BLaER1 treated with 17β-estradiol and CSF1 and Interleukin-3, amounts not matched to agents 10 nM and 100 nM (cell line): Measurements from ENCODE around the gene NRL.

Source experiments
- H3K27ac ChIP-seq, 11 experiments: shearing (Covaris generic); formaldehyde crosslinking; 2 replicates each; pipeline ENCODE4 v1.8.1; 2022
- H3K27me3 ChIP-seq, 11 experiments: shearing (Covaris generic); formaldehyde crosslinking; 2 replicates each; pipeline ENCODE4 v1.8.1; 2022
- H3K36me3 ChIP-seq, 11 experiments: shearing (Covaris generic); formaldehyde crosslinking; 2 replicates each; pipeline ENCODE4 v1.8.1; 2022
- H3K4me1 ChIP-seq, 10 experiments: shearing (Covaris generic); formaldehyde crosslinking; 2 replicates each; pipeline ENCODE4 v1.8.1; 2022
- H3K4me2 ChIP-seq, 11 experiments: shearing (Covaris generic); formaldehyde crosslinking; 2 replicates each; pipeline ENCODE4 v1.8.1; 2022
- H3K4me3 ChIP-seq, 10 experiments: shearing (Covaris generic); formaldehyde crosslinking; 2 replicates each; pipeline ENCODE4 v1.8.1; 2022
- H3K9ac ChIP-seq, 11 experiments: shearing (Covaris generic); formaldehyde crosslinking; 2 replicates each; pipeline ENCODE4 v1.8.1; 2022
- H3K9me3 ChIP-seq, 11 experiments: shearing (Covaris generic); formaldehyde crosslinking; replicated peaks in 1 of 11; 2 replicates each; pipeline ENCODE4 v1.8.1; 2022
- H4K20me1 ChIP-seq, 11 experiments: shearing (Covaris generic); formaldehyde crosslinking; 2 replicates each; pipeline ENCODE4 v1.8.1; 2022
- Cebpa-rat ChIP-seq, 11 experiments: shearing (Covaris generic); IDR thresholded peaks; 2 replicates each; pipeline ENCODE4 v1.8.1; 2022

NRL gene

DNA sequence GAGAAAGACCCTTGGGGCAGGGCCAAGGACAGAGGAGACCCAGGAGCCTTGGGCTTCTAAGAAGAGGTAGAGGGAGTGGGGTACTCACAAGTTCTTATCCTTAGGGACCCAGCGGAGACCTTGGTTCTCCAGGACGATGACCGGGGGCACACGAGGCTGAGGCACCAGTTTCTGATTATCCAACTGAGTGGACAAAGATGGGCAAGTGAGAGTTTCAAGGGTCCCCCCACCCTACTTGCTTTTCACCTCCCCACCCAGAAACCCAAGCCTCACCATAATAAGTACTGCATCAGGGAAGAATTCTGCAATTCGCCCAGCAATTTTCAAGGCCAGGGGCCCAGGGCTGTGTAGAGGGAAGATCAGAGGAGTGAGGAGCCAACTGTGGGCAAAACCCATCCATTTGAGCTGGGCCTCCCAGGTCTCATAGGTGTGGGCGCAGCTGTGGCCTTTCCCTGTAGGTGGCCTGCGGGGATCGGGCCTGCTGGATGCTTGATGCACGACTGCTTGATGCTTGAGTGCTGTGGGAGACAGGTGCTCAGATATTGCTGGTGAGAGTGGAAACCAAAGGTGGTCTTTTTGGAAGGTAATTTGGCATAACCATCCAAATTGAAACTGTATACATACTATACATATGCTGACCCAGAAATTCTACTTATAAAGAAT, 24.7 kb upstream of the NRL start:
- H3K27ac ChIP-seq, result no peak overlapping the region
- no peaks in the 10 kb centered on the region for H3K9me3 ChIP-seq
- TF ChIP-seq Cebpa-rat (IDR thresholded peaks at IDR 0.05), result no peak
- H3K4me1 ChIP-seq, result peaks cover 67 to 75% (median 72%) of the 10 kb centered on the region in 10 experiments
- H3K4me2 ChIP-seq, result peak overlapping the region; percentile 84 to 99 (median 96)
- H3K9ac ChIP-seq, result peak overlapping the region in 9 of 11 experiments; percentile 21 to 87 (median 36); a peak in 9 of 22 replicates
- peaks cover 39 to 55% (median 46%) of the 10 kb centered on the region in 11 experiments for H3K36me3 ChIP-seq
- peaks cover 0 to 66% (median 45%) of the 10 kb centered on the region in 11 experiments; a peak in 17 of 22 replicates for H4K20me1 ChIP-seq
- no peaks in the 10 kb centered on the region for H3K27me3 ChIP-seq
- peak overlapping the region in 9 of 10 experiments; percentile 64 to 89 (median 82); a peak in 17 of 20 replicates for H3K4me3 ChIP-seq

DNA sequence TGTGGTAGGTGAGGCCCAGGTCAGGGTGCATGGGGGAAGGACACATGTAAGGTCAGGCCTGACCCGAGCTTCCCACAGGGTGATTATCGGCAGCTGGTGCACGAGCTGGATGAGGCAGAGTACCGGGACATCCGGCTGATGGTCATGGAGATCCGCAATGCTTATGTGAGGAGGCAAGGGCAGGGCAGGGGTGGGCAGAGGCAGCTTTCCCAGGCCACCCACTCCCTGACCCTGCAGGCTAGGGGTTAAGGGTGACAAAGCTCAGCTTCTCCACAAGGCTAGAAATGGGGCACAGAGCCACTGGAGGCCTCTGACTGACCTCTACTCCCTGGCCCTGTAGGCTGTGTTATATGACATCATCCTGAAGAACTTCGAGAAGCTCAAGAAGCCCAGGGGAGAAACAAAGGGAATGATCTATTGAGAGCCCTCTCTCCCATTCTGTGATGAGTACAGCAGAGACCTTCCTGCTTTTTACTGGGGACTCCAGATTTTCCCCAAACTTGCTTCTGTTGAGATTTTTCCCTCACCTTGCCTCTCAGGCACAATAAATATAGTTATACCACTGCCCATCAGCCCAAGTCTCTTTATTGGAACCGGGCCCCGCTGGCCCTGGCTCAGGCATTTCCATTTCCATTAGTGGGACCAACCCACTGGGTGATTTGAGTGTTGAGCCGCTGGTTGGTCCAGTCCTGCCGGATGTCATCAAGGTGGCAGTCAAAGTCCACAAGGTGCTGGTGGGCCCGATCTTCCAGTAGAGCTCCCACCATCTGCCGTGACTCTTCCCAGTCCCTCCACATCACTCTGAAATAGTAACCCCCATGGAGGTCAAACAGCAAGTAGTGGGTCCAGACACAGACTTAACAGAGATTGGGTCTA, 23.9 kb upstream of the NRL start:
- Histone ChIP-seq H3K27ac (no peak overlapping the region), H3K9ac (peak overlapping the region in 3 of 11 experiments; percentile 12 to 82 (median 44); a peak in 2 of 22 replicates), H3K27me3 (no peaks in the 10 kb centered on the region), H3K4me2 (peak overlapping the region; percentile 84 to 99 (median 96)), H3K4me1 (peaks cover 60 to 67% (median 64%) of the 10 kb centered on the region in 10 experiments), H3K36me3 (peaks cover 32 to 47% (median 38%) of the 10 kb centered on the region in 11 experiments), H3K4me3 (peak overlapping the region in 5 of 10 experiments; percentile 81 to 93 (median 87); a peak in 2 of 20 replicates), H3K9me3 (no peaks in the 10 kb centered on the region), H4K20me1 (peaks cover 0 to 59% (median 41%) of the 10 kb centered on the region in 11 experiments; a peak in 17 of 22 replicates)
- TF ChIP-seq Cebpa-rat (IDR thresholded peaks at IDR 0.05), result no peak

DNA sequence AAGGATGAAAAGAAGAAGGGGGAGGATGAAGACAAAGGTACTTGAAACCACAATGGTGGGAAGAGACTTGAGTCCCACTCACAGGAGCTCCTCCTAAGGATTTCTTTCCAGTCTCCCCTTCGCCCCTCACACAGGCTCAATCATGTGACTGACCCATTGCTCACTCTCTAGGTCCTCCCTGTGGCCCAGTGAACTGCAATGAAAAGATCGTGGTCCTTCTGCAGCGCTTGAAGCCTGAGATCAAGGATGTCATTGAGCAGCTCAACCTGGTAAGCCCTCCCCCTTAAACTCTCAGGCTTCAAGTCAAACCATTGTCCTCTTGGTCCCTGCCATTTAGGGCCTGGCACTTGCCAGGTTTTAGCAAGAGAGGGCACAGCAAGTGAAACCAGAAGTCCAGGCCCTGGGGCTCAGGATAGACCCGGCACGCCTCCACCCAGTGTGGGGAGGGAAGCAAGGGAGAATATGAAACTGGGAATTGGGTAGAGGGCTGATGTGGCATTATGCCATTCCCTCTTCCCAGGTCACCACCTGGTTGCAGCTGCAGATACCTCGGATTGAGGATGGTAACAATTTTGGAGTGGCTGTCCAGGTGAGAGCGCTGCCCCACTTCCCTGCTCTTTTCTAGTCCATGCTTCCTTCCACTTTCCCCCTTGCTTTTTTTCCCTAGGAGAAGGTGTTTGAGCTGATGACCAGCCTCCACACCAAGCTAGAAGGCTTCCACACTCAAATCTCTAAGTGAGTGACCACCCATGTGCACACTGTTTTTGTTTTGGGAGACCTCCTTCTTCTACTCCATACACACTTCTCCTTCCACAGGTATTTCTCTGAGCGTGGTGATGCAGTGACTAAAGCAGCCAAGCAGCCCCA, 23.0 kb upstream of the NRL start:
- Histone ChIP-seq H3K4me2 (peak overlapping the region; percentile 85 to 99 (median 97)), H3K4me3 (peak overlapping the region; percentile 83 to 100 (median 96); a peak in 17 of 20 replicates), H3K9ac (peak overlapping the region; percentile 12 to 98 (median 96); a peak in 14 of 22 replicates), H3K4me1 (peaks cover 52 to 58% (median 55%) of the 10 kb centered on the region in 10 experiments), H4K20me1 (peaks cover 0 to 50% (median 34%) of the 10 kb centered on the region in 11 experiments; a peak in 17 of 22 replicates), H3K27me3 (no peaks in the 10 kb centered on the region), H3K27ac (peak overlapping the region in 1 of 11 experiments; percentile 96; a peak in 1 of 22 replicates), H3K36me3 (peaks cover 25 to 38% (median 31%) of the 10 kb centered on the region in 11 experiments), H3K9me3 (no peaks in the 10 kb centered on the region)
- TF ChIP-seq Cebpa-rat (IDR thresholded peaks at IDR 0.05), result no peak

DNA sequence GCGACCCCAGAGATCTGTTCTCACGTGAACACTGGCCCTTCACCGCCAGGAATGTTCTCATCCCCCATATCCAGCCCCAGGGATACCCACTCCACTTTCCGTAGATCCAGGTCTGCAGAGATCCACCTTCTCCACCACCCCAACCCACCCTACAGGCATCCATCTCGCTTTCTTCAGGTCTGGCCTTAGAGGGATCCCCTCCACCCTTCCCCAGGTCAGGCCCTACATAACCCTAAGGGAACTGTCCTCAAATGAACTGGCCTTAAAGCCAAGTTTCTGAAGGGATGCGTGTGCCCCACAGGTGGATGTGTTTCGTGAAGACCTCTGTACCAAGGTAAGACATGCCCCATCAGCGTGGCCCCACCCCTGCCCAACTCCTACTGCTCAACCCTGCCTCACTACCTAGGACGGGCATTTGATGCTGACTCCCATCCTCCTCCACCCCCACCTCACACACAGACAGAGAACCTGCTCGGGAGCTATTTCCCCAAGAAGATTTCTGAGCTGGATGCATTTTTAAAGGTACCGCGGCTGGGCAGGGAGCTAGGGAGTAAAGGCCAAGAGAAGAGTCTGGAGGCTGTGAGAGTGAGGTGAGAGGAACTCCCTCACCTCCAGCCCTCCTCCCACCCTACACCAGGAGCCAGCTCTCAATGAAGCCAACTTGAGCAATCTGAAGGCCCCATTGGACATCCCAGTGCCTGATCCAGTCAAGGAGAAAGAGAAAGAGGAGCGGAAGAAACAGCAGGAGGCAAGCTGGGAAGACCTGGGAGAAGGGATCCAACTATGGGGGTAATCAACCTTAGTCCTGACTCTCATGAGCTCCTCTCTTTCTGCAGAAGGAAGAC, 22.2 kb upstream of the NRL start:
- H3K9ac ChIP-seq, result peak overlapping the region; percentile 93 to 98 (median 96)
- peak overlapping the region; percentile 85 to 99 (median 97) for H3K4me2 ChIP-seq
- peaks cover 43 to 54% (median 47%) of the 10 kb centered on the region in 10 experiments for H3K4me1 ChIP-seq
- H3K27me3 ChIP-seq, result no peaks in the 10 kb centered on the region
- H3K36me3 ChIP-seq, result peaks cover 25 to 32% (median 27%) of the 10 kb centered on the region in 11 experiments
- H4K20me1 ChIP-seq, result peaks cover 0 to 49% (median 34%) of the 10 kb centered on the region in 11 experiments; a peak in 17 of 22 replicates
- H3K27ac ChIP-seq, result peak overlapping the region; percentile 82 to 96 (median 92); a peak in 21 of 22 replicates
- H3K4me3 ChIP-seq, result peak overlapping the region; percentile 83 to 100 (median 96)
- TF ChIP-seq Cebpa-rat (IDR thresholded peaks at IDR 0.05), result no peak
- no peaks in the 10 kb centered on the region for H3K9me3 ChIP-seq

DNA sequence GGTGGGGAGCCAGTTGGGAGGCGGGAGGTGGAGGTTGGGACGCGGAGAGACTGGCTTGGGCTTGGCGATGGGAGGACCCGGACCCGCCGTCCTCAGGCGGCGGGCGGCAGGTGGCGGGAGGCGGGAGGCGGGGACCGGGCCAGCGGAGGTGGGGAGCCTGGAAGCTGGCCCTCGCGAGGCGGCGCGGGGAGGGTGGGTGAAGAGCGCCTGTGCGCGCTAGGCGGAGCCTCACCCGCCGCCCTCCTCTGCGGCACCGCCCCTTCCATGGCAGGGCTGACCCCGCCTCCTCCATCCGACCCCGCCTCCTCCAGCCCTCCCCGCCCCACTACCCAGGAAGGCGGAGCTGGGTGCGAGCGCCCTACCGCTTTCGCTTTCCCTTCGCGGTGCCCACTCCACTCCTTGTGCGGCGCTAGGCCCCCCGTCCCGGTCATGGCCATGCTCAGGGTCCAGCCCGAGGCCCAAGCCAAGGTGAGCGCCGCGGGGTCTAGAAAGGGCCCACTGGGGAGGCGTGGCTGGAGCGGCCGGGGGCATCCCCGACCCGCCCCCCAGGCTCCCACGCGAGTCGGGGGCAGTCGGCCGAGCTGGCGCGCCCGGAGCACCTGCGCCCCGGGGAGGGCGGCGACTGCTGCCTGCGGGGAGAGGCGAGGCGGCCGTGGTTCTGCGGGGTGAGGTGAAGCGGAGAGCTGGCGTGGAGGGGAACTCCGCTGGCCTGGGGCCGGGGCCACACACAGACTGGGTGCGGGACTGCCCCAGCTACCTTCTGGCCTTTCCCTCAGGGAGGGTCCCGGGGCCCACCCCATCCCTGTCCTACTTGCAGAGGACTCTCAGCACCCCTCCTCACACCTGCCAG, 21.3 kb upstream of the NRL start, which contains the start of gene PSME1:
Gene PSME1 (plus strand): TSS at position 361 of the 850 bp plus-strand sequence. CDS start 69 bp downstream, at position 430.
- Histone ChIP-seq H3K27ac (peak within 1 kb of the TSS; percentile 82 to 96 (median 92)), H3K27me3 (no peaks in the 10 kb centered on the region), H3K9ac (peak within 1 kb of the TSS; percentile 93 to 98 (median 96)), H3K4me1 (peaks cover 43 to 52% (median 46%) of the 10 kb centered on the region in 10 experiments), H3K36me3 (peaks cover 25 to 32% (median 27%) of the 10 kb centered on the region in 11 experiments), H4K20me1 (peaks cover 0 to 49% (median 34%) of the 10 kb centered on the region in 11 experiments; a peak in 17 of 22 replicates), H3K4me2 (peak within 1 kb of the TSS; percentile 85 to 99 (median 97)), H3K4me3 (peak within 1 kb of the TSS; percentile 83 to 100 (median 96)), H3K9me3 (no peaks in the 10 kb centered on the region)
- TF ChIP-seq Cebpa-rat (IDR thresholded peaks at IDR 0.05), result no peak

DNA sequence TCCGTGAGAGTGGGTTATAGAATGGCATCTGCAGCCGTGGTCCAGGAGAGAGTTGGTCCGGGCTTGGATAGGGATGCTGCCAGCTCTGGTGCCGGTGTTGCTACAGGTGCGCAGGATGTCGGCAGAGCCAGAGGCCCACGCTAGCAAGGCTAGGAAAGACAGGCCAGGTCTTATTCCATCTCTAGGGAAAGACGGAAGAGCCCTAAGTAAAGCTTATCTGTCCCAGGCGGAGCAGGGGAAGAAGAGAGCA, 20.8 kb upstream of the NRL start:
- peaks cover 25 to 32% (median 27%) of the 10 kb centered on the region in 11 experiments for H3K36me3 ChIP-seq
- TF ChIP-seq Cebpa-rat (IDR thresholded peaks at IDR 0.05), result no peak

DNA sequence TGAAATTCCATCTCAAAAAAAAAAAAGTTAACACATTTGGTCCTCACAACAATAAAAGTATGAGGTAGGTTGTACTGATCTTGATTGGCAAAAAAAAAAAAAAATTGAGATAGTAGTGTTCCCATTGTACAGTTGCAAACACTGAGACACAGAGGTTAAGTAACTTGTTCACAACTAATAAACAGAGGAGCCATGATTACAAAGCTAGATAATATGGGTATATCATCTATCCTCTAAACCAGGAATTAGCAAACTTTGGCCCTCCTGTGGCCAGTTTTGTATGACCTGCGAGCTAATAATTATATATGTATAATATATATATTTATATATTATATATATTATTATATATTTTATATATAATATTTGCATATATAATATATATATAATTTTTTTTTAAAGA, 19.0 kb upstream of the NRL start:
- peaks cover 35 to 43% (median 37%) of the 10 kb centered on the region in 10 experiments for H3K4me1 ChIP-seq
- no peak overlapping the region for H3K27ac ChIP-seq
- peaks cover 15 to 19% (median 17%) of the 10 kb centered on the region in 11 experiments for H3K36me3 ChIP-seq
- no peaks in the 10 kb centered on the region for H3K27me3 ChIP-seq
- H3K9ac ChIP-seq, result no peak overlapping the region
- H3K4me2 ChIP-seq, result no peak overlapping the region
- H3K9me3 ChIP-seq, result no peaks in the 10 kb centered on the region
- no peak overlapping the region for H3K4me3 ChIP-seq
- no peak for TF ChIP-seq Cebpa-rat (IDR thresholded peaks at IDR 0.05)
- H4K20me1 ChIP-seq, result peaks cover 0 to 25% (median 22%) of the 10 kb centered on the region in 11 experiments; a peak in 15 of 22 replicates

More for the DNA sequence above, 20.8 kb upstream of the NRL start:
- Histone ChIP-seq H3K27me3 (no peaks in the 10 kb centered on the region), H3K9ac (peak overlapping the region; percentile 93 to 98 (median 96)), H3K4me2 (peak overlapping the region; percentile 81 to 99 (median 92)), H4K20me1 (peaks cover 0 to 43% (median 34%) of the 10 kb centered on the region in 11 experiments; a peak in 17 of 22 replicates), H3K4me3 (peak overlapping the region; percentile 83 to 100 (median 96)), H3K9me3 (no peaks in the 10 kb centered on the region), H3K27ac (peak overlapping the region in 8 of 11 experiments; percentile 22 to 96 (median 90); a peak in 9 of 22 replicates), H3K4me1 (peaks cover 48 to 58% (median 51%) of the 10 kb centered on the region in 10 experiments)
